ENCODE measurements around the gene SKAP1. TPM values are rescaled to one million over a fixed set of nuclear protein-coding genes. Genes with fewer than 3 reads are reported as not detected.
"Not testable (repeated sequence)": the region's sequence is repeated elsewhere in the genome, so short reads cannot be mapped to it uniquely, and the experiment has no call there.

Gene SKAP1
- total RNA-seq, 6 donors from 2014 or later: 1.9 to 5.3 (median 3.9) TPM

DNA sequence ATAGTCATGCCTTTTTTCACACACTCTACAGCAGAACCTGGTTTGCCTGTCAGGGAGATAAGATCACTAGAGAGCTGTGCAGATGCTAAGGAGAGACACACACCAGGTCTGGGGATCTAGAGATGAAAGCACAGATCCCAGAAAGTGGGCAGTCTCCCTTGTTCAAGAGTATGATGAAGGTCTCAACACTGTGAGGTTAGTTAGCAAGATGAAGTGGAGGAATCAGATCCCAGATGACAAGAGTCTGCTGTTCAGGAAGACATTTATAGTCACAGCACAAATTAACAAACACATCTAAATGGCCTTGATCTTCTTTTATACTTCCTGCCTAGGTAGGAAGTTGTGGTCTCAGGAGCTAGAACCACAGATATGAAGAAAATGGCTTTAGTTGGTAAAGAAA lies 23.4 kb upstream of the SKAP1 start:
- TF ChIP-seq EP300 (IDR thresholded peaks at IDR 0.05) (no peak), POLR2AphosphoS5 (IDR thresholded peaks at IDR 0.05) (no peak), POLR2A (IDR thresholded peaks at IDR 0.05) (no peak)
- TF ChIP-seq, protein P1, sequence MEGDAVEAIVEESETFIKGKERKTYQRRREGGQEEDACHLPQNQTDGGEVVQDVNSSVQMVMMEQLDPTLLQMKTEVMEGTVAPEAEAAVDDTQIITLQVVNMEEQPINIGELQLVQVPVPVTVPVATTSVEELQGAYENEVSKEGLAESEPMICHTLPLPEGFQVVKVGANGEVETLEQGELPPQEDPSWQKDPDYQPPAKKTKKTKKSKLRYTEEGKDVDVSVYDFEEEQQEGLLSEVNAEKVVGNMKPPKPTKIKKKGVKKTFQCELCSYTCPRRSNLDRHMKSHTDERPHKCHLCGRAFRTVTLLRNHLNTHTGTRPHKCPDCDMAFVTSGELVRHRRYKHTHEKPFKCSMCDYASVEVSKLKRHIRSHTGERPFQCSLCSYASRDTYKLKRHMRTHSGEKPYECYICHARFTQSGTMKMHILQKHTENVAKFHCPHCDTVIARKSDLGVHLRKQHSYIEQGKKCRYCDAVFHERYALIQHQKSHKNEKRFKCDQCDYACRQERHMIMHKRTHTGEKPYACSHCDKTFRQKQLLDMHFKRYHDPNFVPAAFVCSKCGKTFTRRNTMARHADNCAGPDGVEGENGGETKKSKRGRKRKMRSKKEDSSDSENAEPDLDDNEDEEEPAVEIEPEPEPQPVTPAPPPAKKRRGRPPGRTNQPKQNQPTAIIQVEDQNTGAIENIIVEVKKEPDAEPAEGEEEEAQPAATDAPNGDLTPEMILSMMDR (IDR thresholded peaks at IDR 0.05): no peak
- no peak overlapping the region for H3K27ac ChIP-seq
- ATAC-seq (ENCODE audit: low FRiP score in 2 of 2) (no peak), DNase-seq (no peak)
- H3K27me3 ChIP-seq: no peaks in the 10 kb centered on the region
- H3K36me3 ChIP-seq: no peaks in the 10 kb centered on the region
- peaks cover 0 to 9% (median 6%) of the 10 kb centered on the region in 4 donors for H3K4me1 ChIP-seq
- H3K9me3 ChIP-seq: peaks cover 0 to 12% (median 5%) of the 10 kb centered on the region in 4 donors
- no peak overlapping the region for H3K4me3 ChIP-seq

DNA sequence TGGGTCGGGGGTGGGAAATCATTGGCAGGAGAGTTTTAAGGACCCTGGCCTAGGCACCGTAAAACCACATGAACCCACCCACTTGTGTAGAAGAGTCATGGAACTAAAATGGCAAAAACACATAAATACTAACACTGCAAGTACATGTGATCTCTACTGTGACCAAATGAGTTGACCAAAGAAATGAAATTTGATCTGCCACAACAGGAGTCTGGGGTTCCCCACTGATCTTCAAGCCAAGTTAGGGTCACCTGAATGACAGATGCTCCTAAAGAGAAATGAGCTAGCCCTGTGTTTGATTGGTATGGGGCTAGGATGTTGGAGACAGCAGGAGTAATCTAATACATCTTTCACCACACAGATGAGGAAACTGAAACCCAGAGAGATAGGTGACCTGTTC lies 21.5 kb upstream of the SKAP1 start:
- H3K27ac ChIP-seq: no peak overlapping the region
- no peak for DNase-seq
- 90 to 94% methylated on average over 2 of the region's 2 CpGs for WGBS, 2 donors
- H3K36me3 ChIP-seq: no peaks in the 10 kb centered on the region
- no peak for ATAC-seq (ENCODE audit: low FRiP score in 2 of 2)
- peaks cover 0 to 12% (median 5%) of the 10 kb centered on the region in 4 donors for H3K9me3 ChIP-seq
- no peaks in the 10 kb centered on the region for H3K4me1 ChIP-seq
- H3K4me3 ChIP-seq: no peak overlapping the region
- H3K27me3 ChIP-seq: no peaks in the 10 kb centered on the region
- no peak for TF ChIP-seq POLR2AphosphoS5 (IDR thresholded peaks at IDR 0.05)

DNA sequence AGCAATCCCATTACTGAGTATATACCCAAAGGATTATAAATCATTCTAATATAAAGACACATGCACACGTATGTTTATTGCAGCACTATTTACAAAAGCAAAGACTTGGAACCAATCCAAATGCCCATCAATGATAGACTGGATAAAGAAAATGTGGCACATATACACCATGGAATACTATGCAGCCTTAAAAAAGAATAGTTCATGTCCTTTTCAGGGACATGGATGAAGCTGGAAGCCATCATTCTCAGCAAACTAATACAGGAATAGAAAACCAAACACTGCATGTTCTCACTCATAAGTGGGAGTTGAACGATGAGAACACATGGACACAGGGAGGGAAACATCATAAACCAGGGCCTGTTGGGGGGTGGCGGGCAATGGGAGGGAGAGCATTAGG lies 19.3 kb upstream of the SKAP1 start:
- not testable (repeated sequence) for H3K4me3 ChIP-seq; ATAC-seq (ENCODE audit: low FRiP score in 2 of 2); H3K9me3 ChIP-seq; DNase-seq; H3K27ac ChIP-seq; H3K4me1 ChIP-seq; H3K36me3 ChIP-seq; H3K27me3 ChIP-seq
- WGBS, 2 donors: 87 to 88% methylated on average over 3 of the region's 3 CpGs

DNA sequence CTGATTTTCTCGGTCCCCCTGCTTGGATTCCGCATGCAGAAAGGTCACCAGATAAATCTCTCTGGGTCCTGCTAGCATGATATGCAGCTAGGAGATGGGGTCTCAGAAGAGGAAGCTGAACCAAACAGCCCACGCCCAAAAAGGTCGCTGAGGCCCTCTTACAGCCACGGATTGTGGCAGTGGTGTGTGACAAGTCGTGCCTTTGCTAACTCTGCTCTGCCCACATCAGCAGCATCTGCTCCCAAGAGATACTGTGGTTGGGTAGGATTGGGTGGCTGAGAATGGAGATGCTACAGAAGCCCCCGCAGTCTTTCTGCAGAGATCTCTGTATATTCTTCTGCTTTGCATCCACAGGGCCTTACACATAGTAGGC lies 15.2 kb upstream of the SKAP1 start:
- WGBS, 2 donors: 86 to 93% methylated on average over 6 to 7 of the region's 7 CpGs
- TF ChIP-seq, protein P1 (IDR thresholded peaks at IDR 0.05): no peak
- TF ChIP-seq POLR2AphosphoS5 (IDR thresholded peaks at IDR 0.05) (no peak), EP300 (IDR thresholded peaks at IDR 0.05) (no peak), POLR2A (IDR thresholded peaks at IDR 0.05) (no peak)
- ATAC-seq (ENCODE audit: low FRiP score in 2 of 2): no peak
- Histone ChIP-seq H3K9me3 (no peaks in the 10 kb centered on the region), H3K27ac (no peak overlapping the region), H3K27me3 (no peaks in the 10 kb centered on the region), H3K4me3 (no peak overlapping the region), H3K4me1 (peaks cover 0 to 4% (median 0%) of the 10 kb centered on the region in 4 donors), H3K36me3 (no peaks in the 10 kb centered on the region)
- DNase-seq: no peak

DNA sequence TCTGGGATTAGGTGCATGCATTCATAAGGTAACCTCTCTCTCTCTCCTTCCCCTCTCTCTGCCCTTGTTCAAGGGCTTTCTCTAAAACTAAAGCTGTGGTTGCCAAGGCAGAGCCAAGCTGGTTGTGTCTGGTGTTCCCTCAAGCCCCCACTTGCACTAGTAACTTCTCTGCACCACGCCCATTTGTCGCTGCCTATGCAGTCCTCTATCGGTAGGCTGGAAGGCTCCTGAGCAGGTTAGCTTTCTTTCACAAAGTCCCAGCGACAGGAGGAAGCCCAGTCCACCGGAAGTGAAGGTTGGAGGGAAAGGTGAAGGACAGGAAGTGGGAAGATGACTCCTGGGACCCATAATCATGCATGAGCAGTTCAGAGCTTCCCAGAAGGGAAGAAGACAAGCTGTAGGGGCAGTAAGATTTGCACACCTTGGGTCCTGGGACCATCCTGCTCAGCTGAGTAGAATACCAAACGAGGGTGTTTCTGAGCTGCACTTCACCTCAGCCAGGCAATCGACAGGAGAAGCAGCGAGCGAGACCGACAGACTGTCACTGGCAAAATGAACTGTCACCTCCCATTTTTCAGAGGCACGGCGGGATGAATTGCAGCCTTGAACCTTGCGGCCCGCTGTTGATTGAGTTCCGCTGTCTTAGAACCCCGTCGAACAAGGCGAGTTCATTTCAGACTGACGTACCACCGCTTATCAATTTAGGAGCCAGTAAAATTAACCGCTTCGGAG lies 14.7 kb upstream of the SKAP1 start:
- ATAC-seq (ENCODE audit: low FRiP score in 2 of 2) (no peak), DNase-seq (peak in 1 of 2 donors; percentile 1)
- H3K4me1 ChIP-seq: peaks cover 0 to 6% (median 0%) of the 10 kb centered on the region in 4 donors
- no peaks in the 10 kb centered on the region for H3K36me3 ChIP-seq
- no peaks in the 10 kb centered on the region for H3K27me3 ChIP-seq
- TF ChIP-seq, protein P1 (IDR thresholded peaks at IDR 0.05): no peak
- TF ChIP-seq POLR2A (IDR thresholded peaks at IDR 0.05): no peak
- no peak for TF ChIP-seq EP300 (IDR thresholded peaks at IDR 0.05)
- no peak for TF ChIP-seq POLR2AphosphoS5 (IDR thresholded peaks at IDR 0.05)
- no peaks in the 10 kb centered on the region for H3K9me3 ChIP-seq
- H3K4me3 ChIP-seq: no peak overlapping the region
- H3K27ac ChIP-seq: no peak overlapping the region
- WGBS, 2 donors: 83 to 86% methylated on average over 21 to 22 of the region's 22 CpGs

DNA sequence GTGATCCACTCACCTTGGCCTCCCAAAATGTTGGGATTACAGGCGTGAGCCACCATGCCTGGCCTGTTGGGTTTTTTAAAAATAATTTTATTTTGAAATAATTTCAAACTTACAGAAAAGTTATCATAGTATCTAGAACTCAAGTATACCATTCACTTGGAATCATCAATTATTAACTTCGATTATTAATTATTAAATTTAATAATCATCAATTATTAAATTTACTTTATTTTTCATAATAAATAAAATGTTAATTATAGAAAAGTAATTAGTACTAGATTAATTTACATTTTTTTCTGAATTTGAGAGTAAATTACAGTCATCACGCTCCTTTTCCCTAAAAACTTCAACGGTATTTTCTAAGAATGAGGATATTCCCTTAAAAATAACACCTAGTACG lies 13.7 kb upstream of the SKAP1 start:
- no peak for TF ChIP-seq POLR2A (IDR thresholded peaks at IDR 0.05)
- Histone ChIP-seq H3K9me3 (no peaks in the 10 kb centered on the region), H3K36me3 (no peaks in the 10 kb centered on the region), H3K27me3 (no peaks in the 10 kb centered on the region), H3K27ac (no peak overlapping the region), H3K4me1 (peaks cover 0 to 6% (median 0%) of the 10 kb centered on the region in 4 donors), H3K4me3 (no peak overlapping the region)
- 90 to 92% methylated on average over 5 of the region's 5 CpGs for WGBS, 2 donors
- DNase-seq (no peak), ATAC-seq (ENCODE audit: low FRiP score in 2 of 2) (no peak)

Data from upper lobe of left lung (tissue), 6 donors.